GM06990 (cell line): ENCODE data around the gene PSMF1.
"Not testable (repeated sequence)": the region's sequence is repeated elsewhere in the genome, so short reads cannot be mapped to it uniquely, and the experiment has no call there.

Source experiments
- DNase-seq: peaks from one replicate; pipeline ENCODE4 v3.0.0-alpha.2; 2011; ENCODE audit not compliant: insufficient read length; ENCODE audit errors: extremely low read depth
- H3K27me3 ChIP-seq: replicated peaks from 2 replicates; pipeline ENCODE4 v1.6.0; 2011; ENCODE audit warnings: low read length; ENCODE audit not compliant: control insufficient read depth, insufficient read depth
- H3K36me3 ChIP-seq: 2 replicates; pipeline ENCODE4 v1.5.1; 2011; ENCODE audit warnings: low read length; ENCODE audit not compliant: control insufficient read depth, insufficient read depth
- H3K4me3 ChIP-seq: replicated peaks from 2 replicates; pipeline ENCODE4 v1.5.1; 2011; ENCODE audit warnings: low read depth, mild to moderate bottlenecking, control low read depth, low read length
- CTCF ChIP-seq: IDR thresholded peaks from 2 replicates; pipeline ENCODE4 v1.5.1; 2011; ENCODE audit warnings: low read length, control low read depth, mild to moderate bottlenecking, inconsistent platforms; ENCODE audit not compliant: insufficient read depth, poor library complexity, severe bottlenecking

The PSMF1 gene

GRCh38 chr20:1215386-1216170 is 97.2 kb downstream of the PSMF1 start:
- no peaks in the 10 kb centered on the region for H3K36me3 ChIP-seq
- no peaks in the 10 kb centered on the region for H3K27me3 ChIP-seq
- H3K4me3 ChIP-seq = no peak overlapping the region
- no peak for TF ChIP-seq CTCF
- no peak for DNase-seq

GRCh38 chr20:1216527-1217427 is 98.4 kb downstream of the PSMF1 start:
- H3K27me3 ChIP-seq, H3K4me3 ChIP-seq, DNase-seq, H3K36me3 ChIP-seq: not testable (repeated sequence)
